ENCODE data around the gene MCMBP. TPM values are rescaled to one million over a fixed set of nuclear protein-coding genes. Genes with fewer than 3 reads are reported as not detected.
"Not testable (repeated sequence)": the region's sequence is repeated elsewhere in the genome, so short reads cannot be mapped to it uniquely, and the experiment has no call there.

Gene MCMBP
- total and polyA plus RNA-seq, 4 donors, result 25.8 to 53.0 (median 50.2) TPM

DNA sequence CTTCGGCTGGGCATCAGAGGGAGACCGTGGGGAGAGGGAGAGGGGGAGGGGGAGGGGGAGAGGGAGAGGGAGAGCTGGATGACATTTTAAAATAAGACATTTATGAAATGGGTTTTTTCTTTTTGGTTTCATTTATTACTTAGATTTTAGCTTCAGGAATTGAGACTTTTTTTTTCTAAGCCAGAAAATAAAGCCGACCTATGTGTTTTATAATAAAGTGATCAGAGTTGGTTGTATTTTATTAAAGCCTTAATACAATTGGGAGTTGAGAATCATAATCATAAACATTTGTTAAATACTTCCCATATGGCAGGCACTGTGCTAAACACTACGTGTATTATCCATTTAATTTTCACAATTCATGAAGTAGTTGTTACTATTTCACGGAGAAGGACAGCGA is 76.6 kb downstream of the MCMBP start:
- ATAC-seq (ENCODE audit: insufficient read depth, low FRiP score), result no peak

DNA sequence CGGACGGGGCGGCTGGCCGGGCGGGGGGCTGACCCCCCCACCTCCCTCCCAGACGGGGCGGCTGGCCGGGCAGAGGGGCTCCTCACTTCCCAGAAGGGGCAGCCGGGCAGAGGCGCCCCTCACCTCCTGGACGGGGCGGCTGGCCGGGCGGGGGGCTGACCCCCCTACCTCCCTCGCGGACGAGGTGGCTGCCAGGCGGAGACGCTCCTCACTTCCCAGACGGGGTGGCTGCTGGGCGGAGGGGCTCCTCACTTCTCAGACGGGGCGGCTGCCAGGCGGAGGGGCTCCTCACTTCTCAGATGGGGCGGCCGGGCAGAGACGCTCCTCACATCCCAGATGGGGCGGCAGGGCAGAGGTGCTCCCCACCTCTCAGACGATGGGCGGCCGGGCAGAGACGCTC is 77.5 kb downstream of the MCMBP start:
- not testable (repeated sequence) for H3K4me3 ChIP-seq; H3K36me3 ChIP-seq (ENCODE audit: control insufficient read depth in 4 of 4, insufficient read depth in 4 of 4, low read length in 4 of 4); DNase-seq; H3K9ac ChIP-seq (ENCODE audit: insufficient read depth in 1 of 2, low read length in 2 of 2); H3K27me3 ChIP-seq (ENCODE audit: control insufficient read depth in 3 of 3, insufficient read depth in 3 of 3, low read length in 2 of 3); H3K27ac ChIP-seq (ENCODE audit: low read depth in 1 of 2, low read length in 1 of 2); ATAC-seq (ENCODE audit: insufficient read depth, low FRiP score); H3K4me1 ChIP-seq (ENCODE audit: control insufficient read depth in 5 of 5, insufficient read depth in 5 of 5, low read length in 5 of 5); H3K9me3 ChIP-seq (ENCODE audit: control insufficient read depth in 4 of 4, insufficient read depth in 3 of 4, low read length in 3 of 4)
- WGBS, 2 donors, result 97 to 98% methylated on average over 13 to 28 of the region's 32 CpGs

More for the DNA sequence above, 76.6 kb downstream of the MCMBP start:
- no peak overlapping the region for H3K4me3 ChIP-seq
- no peak for DNase-seq
- WGBS, 2 donors, result 91 to 98% methylated on average over 4 to 6 of the region's 6 CpGs
- H3K4me1 ChIP-seq (ENCODE audit: control insufficient read depth in 5 of 5, insufficient read depth in 5 of 5, low read length in 5 of 5), result no peaks in the 10 kb centered on the region
- TF ChIP-seq, protein P1, sequence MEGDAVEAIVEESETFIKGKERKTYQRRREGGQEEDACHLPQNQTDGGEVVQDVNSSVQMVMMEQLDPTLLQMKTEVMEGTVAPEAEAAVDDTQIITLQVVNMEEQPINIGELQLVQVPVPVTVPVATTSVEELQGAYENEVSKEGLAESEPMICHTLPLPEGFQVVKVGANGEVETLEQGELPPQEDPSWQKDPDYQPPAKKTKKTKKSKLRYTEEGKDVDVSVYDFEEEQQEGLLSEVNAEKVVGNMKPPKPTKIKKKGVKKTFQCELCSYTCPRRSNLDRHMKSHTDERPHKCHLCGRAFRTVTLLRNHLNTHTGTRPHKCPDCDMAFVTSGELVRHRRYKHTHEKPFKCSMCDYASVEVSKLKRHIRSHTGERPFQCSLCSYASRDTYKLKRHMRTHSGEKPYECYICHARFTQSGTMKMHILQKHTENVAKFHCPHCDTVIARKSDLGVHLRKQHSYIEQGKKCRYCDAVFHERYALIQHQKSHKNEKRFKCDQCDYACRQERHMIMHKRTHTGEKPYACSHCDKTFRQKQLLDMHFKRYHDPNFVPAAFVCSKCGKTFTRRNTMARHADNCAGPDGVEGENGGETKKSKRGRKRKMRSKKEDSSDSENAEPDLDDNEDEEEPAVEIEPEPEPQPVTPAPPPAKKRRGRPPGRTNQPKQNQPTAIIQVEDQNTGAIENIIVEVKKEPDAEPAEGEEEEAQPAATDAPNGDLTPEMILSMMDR (IDR thresholded peaks at IDR 0.05; ENCODE audit: control extremely low read depth, extremely low read depth), result no peak
- H3K36me3 ChIP-seq (ENCODE audit: control insufficient read depth in 4 of 4, insufficient read depth in 4 of 4, low read length in 4 of 4), result peaks cover 0 to 4% (median 2%) of the 10 kb centered on the region in 4 donors
- no peak overlapping the region for H3K27ac ChIP-seq (ENCODE audit: low read depth in 1 of 2, low read length in 1 of 2)
- no peaks in the 10 kb centered on the region for H3K9me3 ChIP-seq (ENCODE audit: control insufficient read depth in 4 of 4, insufficient read depth in 3 of 4, low read length in 3 of 4)
- H3K27me3 ChIP-seq (ENCODE audit: control insufficient read depth in 3 of 3, insufficient read depth in 3 of 3, low read length in 2 of 3), result no peaks in the 10 kb centered on the region
- H3K9ac ChIP-seq (ENCODE audit: insufficient read depth in 1 of 2, low read length in 2 of 2), result no peak overlapping the region

DNA sequence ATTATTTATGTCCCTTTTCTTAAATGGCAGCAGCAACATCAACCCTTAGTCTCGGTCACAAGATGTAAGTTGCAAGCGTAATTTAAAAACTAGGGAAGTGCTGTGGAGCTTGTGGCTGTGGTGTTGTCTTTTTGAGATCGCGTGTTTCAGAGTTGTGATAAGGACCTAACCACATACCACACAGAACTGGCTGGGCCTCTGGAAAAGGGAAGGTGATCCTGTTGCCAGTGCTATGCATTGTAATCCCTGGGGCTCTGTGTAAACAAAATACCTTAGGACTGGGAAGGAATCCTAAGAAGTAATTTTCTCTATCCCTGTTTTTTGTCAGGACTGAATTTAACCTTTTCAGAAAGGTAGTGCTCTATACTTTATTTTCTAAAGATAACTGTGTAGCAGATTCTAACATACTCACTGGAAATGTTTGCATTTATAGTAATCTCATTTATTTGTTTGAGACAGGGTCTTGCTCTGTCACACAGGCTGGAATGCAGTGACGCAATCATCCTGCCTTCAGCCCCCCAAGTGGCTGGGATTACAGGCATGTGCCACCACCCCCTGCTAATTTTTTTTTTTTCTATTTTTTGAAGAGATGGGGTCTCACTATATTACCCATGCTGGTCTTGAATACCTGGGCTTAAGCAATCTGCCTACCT is 86.4 kb downstream of the MCMBP start:
- Histone ChIP-seq H3K9me3 (ENCODE audit: control insufficient read depth in 4 of 4, insufficient read depth in 3 of 4, low read length in 3 of 4) (no peaks in the 10 kb centered on the region), H3K27me3 (ENCODE audit: control insufficient read depth in 3 of 3, insufficient read depth in 3 of 3, low read length in 2 of 3) (no peaks in the 10 kb centered on the region), H3K9ac (ENCODE audit: insufficient read depth in 1 of 2, low read length in 2 of 2) (no peak overlapping the region), H3K4me1 (ENCODE audit: control insufficient read depth in 5 of 5, insufficient read depth in 5 of 5, low read length in 5 of 5) (peaks cover 0 to 7% (median 1%) of the 10 kb centered on the region in 5 donors), H3K36me3 (ENCODE audit: control insufficient read depth in 4 of 4, insufficient read depth in 4 of 4, low read length in 4 of 4) (no peaks in the 10 kb centered on the region), H3K4me3 (no peak overlapping the region), H3K27ac (ENCODE audit: low read depth in 1 of 2, low read length in 1 of 2) (no peak overlapping the region)
- ATAC-seq (ENCODE audit: insufficient read depth, low FRiP score), result no peak
- 35 to 60% methylated on average over 5 of the region's 5 CpGs for WGBS, 2 donors
- TF ChIP-seq, protein P1 (IDR thresholded peaks at IDR 0.05; ENCODE audit: control extremely low read depth, extremely low read depth), result no peak
- DNase-seq, result peak; percentile 29 to 38 (median 36)

DNA sequence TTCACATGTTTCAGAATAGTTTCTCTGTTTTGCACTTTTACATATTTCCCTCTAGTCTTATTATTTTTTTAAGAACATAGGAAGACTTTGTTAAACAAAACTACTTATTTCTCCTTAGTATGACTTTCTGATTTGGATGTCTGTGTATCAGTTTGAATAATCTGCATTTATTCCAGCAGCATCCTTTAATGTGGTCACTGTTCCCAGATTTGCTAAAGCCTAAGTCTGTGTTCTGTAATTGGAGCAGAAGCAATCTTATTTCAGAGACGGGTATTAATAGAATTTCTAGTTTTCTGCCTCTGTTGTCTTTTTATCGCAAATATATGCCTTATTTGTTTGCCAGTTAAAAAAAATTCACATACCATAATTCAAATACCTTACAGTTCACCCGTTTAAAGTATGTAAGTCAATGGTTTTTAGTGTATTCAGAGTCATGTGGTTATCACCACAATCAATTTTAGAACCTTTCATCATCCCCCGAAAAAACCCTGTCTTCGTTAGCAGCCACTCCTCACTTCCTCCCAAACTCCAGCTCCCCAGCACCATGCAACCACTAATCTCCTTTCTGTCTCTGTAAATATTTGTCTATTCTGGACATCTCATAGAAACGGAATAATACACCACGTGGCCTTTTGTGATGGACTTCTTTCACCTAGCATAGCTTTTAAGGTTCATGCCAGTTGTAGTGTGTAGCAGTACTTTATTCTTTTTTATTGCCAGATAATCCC is 88.1 kb downstream of the MCMBP start:
- DNase-seq, result no peak
- H3K36me3 ChIP-seq (ENCODE audit: control insufficient read depth in 4 of 4, insufficient read depth in 4 of 4, low read length in 4 of 4), result no peaks in the 10 kb centered on the region
- ATAC-seq (ENCODE audit: insufficient read depth, low FRiP score), result no peak
- H3K27ac ChIP-seq (ENCODE audit: low read depth in 1 of 2, low read length in 1 of 2), result no peak overlapping the region
- H3K9me3 ChIP-seq (ENCODE audit: control insufficient read depth in 4 of 4, insufficient read depth in 3 of 4, low read length in 3 of 4), result peaks cover 0 to 2% (median 0%) of the 10 kb centered on the region in 4 donors
- H3K4me3 ChIP-seq, result no peak overlapping the region
- WGBS, 2 donors, result 30 to 46% methylated on average over 7 of the region's 7 CpGs
- H3K27me3 ChIP-seq (ENCODE audit: control insufficient read depth in 3 of 3, insufficient read depth in 3 of 3, low read length in 2 of 3), result no peaks in the 10 kb centered on the region
- H3K4me1 ChIP-seq (ENCODE audit: control insufficient read depth in 5 of 5, insufficient read depth in 5 of 5, low read length in 5 of 5), result peaks cover 0 to 7% (median 1%) of the 10 kb centered on the region in 5 donors
- no peak overlapping the region for H3K9ac ChIP-seq (ENCODE audit: insufficient read depth in 1 of 2, low read length in 2 of 2)
- TF ChIP-seq, protein P1 (IDR thresholded peaks at IDR 0.05; ENCODE audit: control extremely low read depth, extremely low read depth), result no peak

All from lung (tissue), 12 donors.